Measurements from ENCODE around the gene ABCC8.

- TF ChIP-seq POLR2A (IDR thresholded peaks at IDR 0.05; ENCODE audit: low read depth, low read length) (no peak), TAF1 (IDR thresholded peaks at IDR 0.05; ENCODE audit: borderline replicate concordance, low read depth, low read length) (no peak)
These were observed 87.9 kb downstream of the ABCC8 start, which contains the start of gene KCNJ11 for GRCh38 chr11:17388609-17389210.

Measured in GM12892 (cell line).